WI38 (cell line): ENCODE results near the gene PAX2.

Experiments used
- H3K4me3 ChIP-seq: 2 replicates; pipeline ENCODE4 v1.5.1; 2011; ENCODE audit warnings: low read depth, mild to moderate bottlenecking, control low read depth, low read length
- CTCF ChIP-seq: IDR thresholded peaks from 2 replicates; pipeline ENCODE4 v1.5.1; 2012; ENCODE audit warnings: low read depth, mild to moderate bottlenecking, control low read depth, low read length

Gene PAX2

DNA sequence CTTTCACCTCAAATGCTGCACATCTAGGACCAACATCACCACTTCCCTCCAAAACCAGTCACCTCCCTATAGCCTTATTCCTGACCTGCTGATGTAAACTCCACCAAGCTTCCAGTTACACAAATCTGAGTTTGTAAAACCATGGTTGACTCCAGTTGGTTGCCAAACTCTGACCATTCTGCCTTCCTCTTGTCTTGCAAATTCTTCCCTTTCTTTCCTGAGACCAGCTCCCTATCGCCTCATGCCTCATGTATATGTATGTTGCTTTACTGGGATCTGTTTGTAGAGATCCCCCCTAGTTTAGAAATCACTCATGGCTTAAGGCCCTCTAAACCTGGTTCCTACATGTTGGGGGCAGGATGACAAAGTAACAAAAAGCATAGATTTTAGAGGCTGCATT is 31.3 kb downstream of the PAX2 start:
- no peak overlapping the region for H3K4me3 ChIP-seq
- no peak for TF ChIP-seq CTCF

- no peak for TF ChIP-seq CTCF
Observed at GRCh38 chr10:100779329-100779728, 33.9 kb downstream of the PAX2 start.

DNA sequence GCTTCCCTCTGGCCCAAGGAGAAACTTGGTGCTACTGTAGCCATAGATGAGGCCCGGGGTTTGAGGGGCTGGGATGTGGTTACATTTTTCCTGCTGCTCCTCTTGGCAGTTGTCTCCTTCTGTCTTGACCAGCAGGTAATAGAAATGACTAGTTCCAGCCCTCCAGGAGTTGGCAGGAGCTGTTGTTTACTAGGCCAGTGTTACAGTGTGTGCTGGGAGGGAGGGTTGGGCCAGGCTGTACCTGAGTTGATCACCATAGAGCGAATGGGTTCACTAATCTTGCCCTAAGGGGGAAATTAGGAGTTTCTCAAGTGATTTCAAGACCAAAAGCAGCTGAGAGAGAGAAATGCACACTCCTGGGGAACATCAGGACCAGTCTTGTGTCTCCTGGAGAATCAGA is 34.9 kb downstream of the PAX2 start:
- no peak overlapping the region for H3K4me3 ChIP-seq
- no peak for TF ChIP-seq CTCF

More at GRCh38 chr10:100779329-100779728, 33.9 kb downstream of the PAX2 start:
- no peak overlapping the region for H3K4me3 ChIP-seq

DNA sequence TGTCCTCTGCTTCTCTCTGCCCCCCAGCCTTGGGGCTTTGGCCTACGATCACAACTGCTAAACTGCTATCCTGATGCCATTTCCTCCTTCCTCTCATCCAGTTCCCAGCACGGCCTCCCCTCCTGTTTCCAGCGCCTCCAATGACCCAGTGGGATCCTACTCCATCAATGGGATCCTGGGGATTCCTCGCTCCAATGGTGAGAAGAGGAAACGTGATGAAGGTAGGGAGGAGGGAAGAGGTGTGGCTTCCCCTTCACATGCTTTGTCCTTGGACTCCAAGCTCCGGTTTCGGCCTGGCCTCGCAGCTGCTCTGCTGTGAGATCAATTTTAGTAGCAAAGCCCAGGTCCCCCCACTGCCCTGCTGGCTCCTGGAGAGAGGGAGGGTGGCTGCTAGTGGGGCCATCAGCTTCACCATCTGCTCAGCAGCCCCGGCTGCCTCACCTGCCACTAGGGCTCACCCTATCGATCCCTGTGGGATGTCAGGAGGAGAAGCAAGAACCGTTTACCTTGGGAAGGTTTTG is 35.8 kb downstream of the PAX2 start:
- TF ChIP-seq CTCF: no peak
- H3K4me3 ChIP-seq: no peak overlapping the region

- no peak overlapping the region for H3K4me3 ChIP-seq
- no peak for TF ChIP-seq CTCF
Observed at GRCh38 chr10:100782461-100783244, 37.3 kb downstream of the PAX2 start.

GRCh38 chr10:100784126-100784525 is 38.7 kb downstream of the PAX2 start:
- TF ChIP-seq CTCF: no peak
- H3K4me3 ChIP-seq: no peak overlapping the region

GRCh38 chr10:100786591-100786990 is 41.2 kb downstream of the PAX2 start:
- TF ChIP-seq CTCF: no peak
- H3K4me3 ChIP-seq: no peak overlapping the region
